AG04450 (cell line): ENCODE measurements around the gene LEMD1. TPM values are rescaled to one million over a fixed set of nuclear protein-coding genes. Genes with fewer than 3 reads are reported as not detected.
"Not testable (repeated sequence)": the region's sequence is repeated elsewhere in the genome, so short reads cannot be mapped to it uniquely, and the experiment has no call there.

Experiments
- CTCF ChIA-PET: fragments of 300-600, 350-600 bp; formaldehyde crosslinking; extraction: SDS; loops from one replicate; lab custom pipeline; 2022; ENCODE audit warnings: antibody characterized with exemption, inconsistent platforms; lab: Charles Lee
- POLR2A ChIA-PET: fragments of 350-600 bp; formaldehyde crosslinking; extraction: SDS; loops from one replicate; lab custom pipeline; 2021; ENCODE audit warnings: antibody characterized with exemption, inconsistent platforms; lab: Yijun Ruan, JAX
- DNase-seq: peaks from one replicate; pipeline ENCODE4 v3.0.0-alpha.2; 2011; ENCODE audit warnings: low read depth, low spot score
- H3K27ac ChIP-seq: one replicate; pipeline ENCODE4 v1.5.1; 2012; ENCODE audit warnings: low read depth, low read length, control low read depth
- H3K27me3 ChIP-seq: one replicate; pipeline ENCODE4 v1.6.0; 2012; ENCODE audit warnings: low read length; ENCODE audit not compliant: control insufficient read depth, insufficient read depth
- H3K4me3 ChIP-seq: 2 replicates; pipeline ENCODE4 v1.5.1; 2011; ENCODE audit warnings: mild to moderate bottlenecking, low read depth, low read length, control low read depth
- H3K9me3 ChIP-seq: 2 replicates; pipeline ENCODE4 v1.5.1; 2012; ENCODE audit warnings: low read length; ENCODE audit not compliant: control insufficient read depth, insufficient read depth
- polyA plus RNA-seq: library from polyadenylated mRNA; depleted of rRNA; stranded (reverse); fragments of >200 nt; gene quantifications from 2 replicates; pipeline ENCODE4 v1.2.3, GENCODE V29; 2011
- TF ChIP-seq, protein P1 (sequence below): IDR thresholded peaks from 2 replicates; pipeline ENCODE4 v1.5.1; 2011; ENCODE audit warnings: low read depth, low read length, control low read depth, inconsistent platforms

The LEMD1 gene
- polyA plus RNA-seq, 1 experiment, result not detected

DNA sequence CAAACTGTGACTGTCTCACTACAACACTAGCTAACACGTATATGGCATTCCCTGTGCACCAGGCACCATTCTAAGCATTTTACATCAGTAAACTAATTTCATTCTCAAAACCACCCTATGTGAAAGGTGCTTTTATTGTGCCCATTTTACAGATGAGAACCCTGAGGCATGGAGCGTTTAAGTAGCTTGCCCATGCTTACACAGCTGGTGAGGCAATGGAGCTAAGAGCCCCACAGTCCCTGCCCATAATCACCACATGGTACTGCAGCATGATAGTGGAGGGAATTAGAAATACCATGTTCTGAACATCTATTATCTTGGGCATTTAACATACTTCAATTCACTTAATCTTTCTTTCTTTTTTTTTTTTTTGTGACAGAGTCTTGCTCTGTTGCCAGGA, 34.0 kb downstream of the LEMD1 start:
- TF ChIP-seq, protein P1, sequence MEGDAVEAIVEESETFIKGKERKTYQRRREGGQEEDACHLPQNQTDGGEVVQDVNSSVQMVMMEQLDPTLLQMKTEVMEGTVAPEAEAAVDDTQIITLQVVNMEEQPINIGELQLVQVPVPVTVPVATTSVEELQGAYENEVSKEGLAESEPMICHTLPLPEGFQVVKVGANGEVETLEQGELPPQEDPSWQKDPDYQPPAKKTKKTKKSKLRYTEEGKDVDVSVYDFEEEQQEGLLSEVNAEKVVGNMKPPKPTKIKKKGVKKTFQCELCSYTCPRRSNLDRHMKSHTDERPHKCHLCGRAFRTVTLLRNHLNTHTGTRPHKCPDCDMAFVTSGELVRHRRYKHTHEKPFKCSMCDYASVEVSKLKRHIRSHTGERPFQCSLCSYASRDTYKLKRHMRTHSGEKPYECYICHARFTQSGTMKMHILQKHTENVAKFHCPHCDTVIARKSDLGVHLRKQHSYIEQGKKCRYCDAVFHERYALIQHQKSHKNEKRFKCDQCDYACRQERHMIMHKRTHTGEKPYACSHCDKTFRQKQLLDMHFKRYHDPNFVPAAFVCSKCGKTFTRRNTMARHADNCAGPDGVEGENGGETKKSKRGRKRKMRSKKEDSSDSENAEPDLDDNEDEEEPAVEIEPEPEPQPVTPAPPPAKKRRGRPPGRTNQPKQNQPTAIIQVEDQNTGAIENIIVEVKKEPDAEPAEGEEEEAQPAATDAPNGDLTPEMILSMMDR, result no peak
- POLR2A ChIA-PET, result no interaction called here

DNA sequence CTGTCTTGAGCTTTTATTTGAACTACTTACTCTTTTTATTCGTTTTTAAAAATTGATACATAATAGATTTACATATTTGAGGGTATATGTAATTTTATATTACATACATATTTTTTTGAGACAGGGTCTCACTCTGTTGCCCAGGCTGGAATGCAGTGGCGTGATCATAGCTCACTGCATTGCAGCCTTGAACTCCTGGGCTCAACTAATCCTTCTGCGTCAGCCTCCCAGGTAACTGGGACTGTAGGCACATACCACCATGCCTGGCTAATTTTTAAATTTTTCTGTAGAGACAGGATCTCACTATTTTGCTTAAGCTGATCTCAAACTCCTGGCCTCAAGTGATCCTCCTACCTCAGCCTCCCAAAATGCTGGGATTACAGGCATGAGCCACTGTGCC, 38.9 kb downstream of the LEMD1 start:
- H3K4me3 ChIP-seq, H3K27ac ChIP-seq, H3K9me3 ChIP-seq, H3K27me3 ChIP-seq, DNase-seq, POLR2A ChIA-PET, CTCF ChIA-PET: not testable (repeated sequence)

More for the DNA sequence above, 34.0 kb downstream of the LEMD1 start:
- Histone ChIP-seq H3K4me3 (no peak overlapping the region), H3K27me3 (peaks cover 11% of the 10 kb centered on the region), H3K9me3 (no peaks in the 10 kb centered on the region; the same call in 1 of the 2 replicates), H3K27ac (no peak overlapping the region)
- no peak for DNase-seq
- CTCF ChIA-PET, result interaction anchor here (0.5 to 2.4 kb wide), 4 partner anchors 9 to 267 kb away, joined by 3 to 7 read pairs (median 6); no protein-coding TSS in a partner anchor

DNA sequence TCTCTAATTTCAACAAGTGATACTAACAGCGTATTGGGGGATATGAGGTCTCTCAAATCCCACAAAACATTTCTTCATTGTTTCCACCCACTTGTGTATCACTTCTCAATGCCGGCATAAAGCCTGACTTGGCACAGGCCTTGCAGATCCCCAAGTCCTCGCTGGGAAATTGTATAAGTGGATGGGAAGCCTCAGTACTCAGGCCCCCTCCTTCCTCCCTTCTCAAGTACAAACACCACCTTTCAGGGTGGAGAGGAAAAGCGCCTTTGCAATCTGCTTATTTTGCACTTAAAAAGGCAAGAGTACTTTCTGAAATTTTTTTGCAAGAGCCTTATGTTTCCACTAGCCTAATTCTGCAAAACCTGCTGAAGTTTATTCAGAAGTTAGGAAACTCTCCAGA, 39.3 kb downstream of the LEMD1 start:
- H3K9me3 ChIP-seq, result no peaks in the 10 kb centered on the region
- H3K4me3 ChIP-seq, result no peak overlapping the region
- POLR2A ChIA-PET, result no interaction called here
- CTCF ChIA-PET, result interaction anchor here (2.7 kb wide), 1 partner anchor 48 kb away, joined by 8 read pairs; no protein-coding TSS in a partner anchor
- TF ChIP-seq, protein P1, result no peak
- H3K27me3 ChIP-seq, result peaks cover 5% of the 10 kb centered on the region
- H3K27ac ChIP-seq, result no peak overlapping the region
- DNase-seq, result no peak

DNA sequence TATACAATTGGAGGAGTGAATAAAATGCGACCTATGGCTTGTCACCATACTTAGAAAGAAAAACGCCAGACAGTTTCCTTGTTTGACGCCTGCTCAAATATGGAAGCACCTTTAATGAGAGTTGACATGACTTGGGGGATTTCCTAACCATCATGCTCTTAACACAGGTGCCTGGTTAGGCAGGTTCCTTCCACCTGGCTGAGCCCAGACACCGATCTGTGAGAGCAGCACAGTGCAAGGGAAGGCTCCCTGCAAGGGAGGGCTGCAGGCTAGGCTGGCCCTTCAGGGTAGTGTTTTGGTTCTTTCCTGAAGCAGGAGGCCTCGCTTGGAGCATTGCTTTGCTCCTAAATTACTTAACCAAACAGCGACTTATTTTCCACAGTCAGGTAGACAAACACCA, 40.6 kb downstream of the LEMD1 start:
- DNase-seq, result no peak
- CTCF ChIA-PET, result interaction anchor here (2.3 to 2.7 kb wide), 2 partner anchors 27 to 50 kb away, joined by 8 to 11 read pairs; no protein-coding TSS in a partner anchor
- H3K27ac ChIP-seq, result no peak overlapping the region
- no peaks in the 10 kb centered on the region for H3K9me3 ChIP-seq
- TF ChIP-seq, protein P1, result no peak
- H3K4me3 ChIP-seq, result no peak overlapping the region
- H3K27me3 ChIP-seq, result peaks cover 5% of the 10 kb centered on the region
- POLR2A ChIA-PET, result no interaction called here

DNA sequence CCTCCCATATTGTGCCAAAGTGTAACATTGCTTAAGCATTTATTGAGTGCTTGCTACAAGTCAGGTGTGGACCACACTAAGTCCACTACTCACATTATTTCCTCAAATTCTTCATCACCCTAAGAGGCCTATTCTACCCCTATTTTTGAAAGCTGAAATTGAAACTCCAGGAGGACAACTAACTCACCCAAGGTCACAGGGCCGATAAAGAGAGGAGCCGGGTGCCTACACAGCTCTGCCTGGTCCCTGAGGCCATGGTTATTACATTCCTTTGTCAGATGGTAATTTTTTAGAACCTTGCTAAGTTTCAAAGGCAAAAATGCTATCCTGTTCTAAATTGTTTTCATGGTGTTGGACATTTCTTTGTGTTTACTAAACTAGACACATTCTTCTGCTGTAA, 41.0 kb downstream of the LEMD1 start:
- H3K4me3 ChIP-seq, result no peak overlapping the region
- no peak overlapping the region for H3K27ac ChIP-seq
- POLR2A ChIA-PET, result no interaction called here
- no peaks in the 10 kb centered on the region for H3K9me3 ChIP-seq
- H3K27me3 ChIP-seq, result peaks cover 5% of the 10 kb centered on the region
- CTCF ChIA-PET, result interaction anchor here (0.6 to 2.7 kb wide), 3 partner anchors 25 to 50 kb away, joined by 3 to 11 read pairs (median 8); no protein-coding TSS in a partner anchor
- TF ChIP-seq, protein P1, result no peak
- DNase-seq, result no peak

DNA sequence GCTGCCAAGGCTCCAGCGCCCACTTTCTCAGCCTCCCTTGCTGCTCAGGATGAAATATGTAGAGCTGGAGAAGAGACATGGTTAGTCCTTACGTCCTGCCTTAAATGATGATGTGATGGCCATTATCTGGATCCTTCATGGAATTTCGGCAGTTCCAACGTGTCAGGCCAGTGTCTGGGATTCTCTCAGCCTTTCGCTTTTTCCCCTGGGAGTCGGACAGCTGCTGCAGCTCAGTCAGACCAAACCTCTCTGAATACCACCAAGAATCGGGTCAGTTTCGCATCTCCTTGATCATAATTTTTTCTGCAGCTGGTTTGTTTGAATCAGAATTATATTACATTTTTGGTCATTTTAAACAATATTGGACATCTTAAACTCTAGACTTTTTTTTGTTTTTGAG, 42.8 kb downstream of the LEMD1 start:
- no peak overlapping the region for H3K4me3 ChIP-seq
- DNase-seq, result no peak
- H3K27me3 ChIP-seq, result peaks cover 5% of the 10 kb centered on the region
- H3K27ac ChIP-seq, result no peak overlapping the region
- ChIA-PET POLR2A (no interaction called here), CTCF (no interaction called here)
- TF ChIP-seq, protein P1, result no peak
- H3K9me3 ChIP-seq, result no peaks in the 10 kb centered on the region
